Activated T-cell treated with anti-CD3 and anti-CD28 coated beads for 1 hour (primary cell): ENCODE measurements around the gene TULP3.
"Not testable (repeated sequence)": the region's sequence is repeated elsewhere in the genome, so short reads cannot be mapped to it uniquely, and the experiment has no call there.

Experiments
- DNase-seq: peaks from one replicate; pipeline ENCODE4 v3.0.0-alpha.2; 2020; ENCODE audit warnings: low read depth

The TULP3 gene

DNA sequence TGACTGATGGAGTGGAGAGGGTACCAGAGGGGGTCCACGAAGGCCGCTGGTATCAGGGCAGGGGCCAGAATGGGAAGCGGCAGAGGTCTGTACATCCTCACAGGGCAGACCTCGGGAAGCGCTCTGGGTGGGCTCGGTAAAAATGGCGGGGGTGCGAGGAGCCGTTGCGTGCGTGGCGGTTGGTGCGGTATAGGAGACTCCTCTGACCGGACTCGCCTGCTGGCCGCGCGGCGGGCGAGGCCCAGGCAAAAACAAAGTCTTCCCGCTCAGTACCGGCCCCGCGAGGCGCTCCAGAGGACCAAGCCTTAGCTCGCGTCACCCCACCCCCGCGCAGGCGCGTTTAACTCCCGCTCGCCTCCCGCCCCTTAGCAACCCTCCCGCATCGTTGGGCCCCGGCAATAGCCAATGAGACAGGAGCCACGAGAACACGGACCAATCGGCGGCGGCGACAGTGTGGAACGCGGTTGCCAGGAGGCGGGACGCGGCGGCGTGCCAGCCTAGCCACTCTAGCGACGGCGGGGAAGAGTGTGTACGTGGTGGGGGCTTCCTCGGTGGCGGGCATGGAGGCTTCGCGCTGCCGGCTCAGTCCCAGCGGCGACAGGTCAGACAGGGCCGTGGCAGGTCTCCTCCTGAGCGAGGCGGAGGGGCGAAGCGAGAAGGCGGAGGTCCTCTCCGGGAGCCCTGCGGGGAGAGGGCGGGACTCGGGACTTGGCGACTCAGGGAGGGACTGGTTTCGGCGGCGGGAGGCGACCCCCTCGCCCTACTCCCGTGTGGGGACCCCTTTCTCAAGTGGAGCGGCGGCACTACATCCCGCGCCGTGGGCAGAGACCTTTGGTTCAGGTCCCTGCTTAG is at the start of gene TULP3:
TSS of gene TULP3 (plus strand) at position 504 of the 852 bp plus-strand sequence. CDS start at position 561, 57 bp downstream.
- DNase-seq: peak; percentile 97

DNA sequence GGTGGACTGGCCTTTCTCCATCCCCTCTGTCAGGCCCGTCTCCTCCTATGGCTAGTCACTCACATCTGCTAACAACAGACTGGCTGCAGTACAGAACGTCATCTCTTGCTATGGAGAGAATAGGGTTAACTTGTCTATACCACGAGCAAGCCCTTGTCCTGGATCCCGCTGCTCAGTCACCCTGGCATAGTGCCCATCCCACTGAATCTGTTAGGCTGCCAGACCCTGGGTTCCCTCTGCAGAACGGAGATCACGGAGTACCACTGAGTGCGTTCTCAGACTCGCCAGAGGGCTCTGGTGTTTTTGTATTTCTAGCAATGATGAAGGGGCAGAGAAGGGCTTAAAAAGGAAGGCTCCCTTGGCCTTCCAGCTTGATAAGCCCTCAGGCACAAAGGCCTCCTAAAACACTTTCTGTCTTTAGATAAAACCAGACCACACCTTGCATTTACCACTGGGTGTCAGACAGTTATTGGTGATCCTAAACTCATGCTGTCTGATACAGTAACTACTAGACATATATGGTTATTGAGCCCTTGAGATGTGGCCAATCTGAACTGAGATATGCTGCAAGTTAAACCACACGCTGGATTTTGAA is 49.5 kb upstream of the TULP3 start:
- DNase-seq: no peak

GRCh38 chr12:2842948-2843347 is 47.7 kb upstream of the TULP3 start:
- DNase-seq: no peak

DNA sequence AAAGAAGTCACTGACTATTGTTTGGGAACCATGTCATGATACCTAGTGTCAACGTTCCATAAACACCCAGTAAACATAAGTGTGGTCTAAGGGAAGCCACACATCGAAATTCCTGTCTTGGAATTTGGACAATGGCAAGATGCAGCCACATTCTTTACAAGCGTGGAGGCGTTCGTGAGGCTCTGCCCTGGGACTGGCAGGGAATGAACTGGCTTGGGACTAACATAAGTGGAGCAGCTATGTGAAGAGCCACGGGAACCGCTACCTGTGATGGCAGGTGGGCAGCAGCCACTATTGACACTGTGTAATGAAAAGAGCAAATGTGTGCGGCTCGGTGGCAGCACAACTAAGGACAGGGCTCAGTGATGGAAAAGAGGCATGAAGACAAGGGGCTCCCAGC is 45.9 kb upstream of the TULP3 start:
- DNase-seq: no peak

DNA sequence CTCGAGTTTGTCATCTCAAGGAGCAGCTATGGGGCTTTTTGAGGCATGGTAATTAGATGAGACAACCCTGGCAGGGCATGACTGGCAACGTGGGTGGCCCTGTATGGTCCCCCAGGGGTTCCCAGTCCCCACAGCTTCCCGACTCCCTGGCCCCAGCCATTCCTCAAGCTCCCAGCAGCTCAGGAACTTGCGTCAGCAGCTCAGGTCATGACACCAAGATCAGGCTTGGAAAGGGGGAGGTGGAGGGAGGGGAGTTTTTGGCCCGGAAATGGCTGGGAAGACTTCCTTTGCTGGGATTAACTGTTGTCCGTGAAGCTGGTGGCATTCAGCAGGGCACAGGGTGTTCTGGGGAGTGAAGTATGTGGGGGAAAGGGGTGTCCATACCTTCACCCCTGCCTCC is 45.4 kb upstream of the TULP3 start:
- DNase-seq: no peak

- DNase-seq: no peak
Measured at GRCh38 chr12:2851931-2852330, 38.8 kb upstream of the TULP3 start.

GRCh38 chr12:2853626-2854025 is 37.1 kb upstream of the TULP3 start:
- DNase-seq: peak; percentile 31

- DNase-seq: no peak
Measured at GRCh38 chr12:2854669-2855453, 35.8 kb upstream of the TULP3 start.

- no peak for DNase-seq
Measured at GRCh38 chr12:2855546-2855945, 35.1 kb upstream of the TULP3 start.

- DNase-seq: no peak
Measured at GRCh38 chr12:2856051-2856450, 34.6 kb upstream of the TULP3 start.

DNA sequence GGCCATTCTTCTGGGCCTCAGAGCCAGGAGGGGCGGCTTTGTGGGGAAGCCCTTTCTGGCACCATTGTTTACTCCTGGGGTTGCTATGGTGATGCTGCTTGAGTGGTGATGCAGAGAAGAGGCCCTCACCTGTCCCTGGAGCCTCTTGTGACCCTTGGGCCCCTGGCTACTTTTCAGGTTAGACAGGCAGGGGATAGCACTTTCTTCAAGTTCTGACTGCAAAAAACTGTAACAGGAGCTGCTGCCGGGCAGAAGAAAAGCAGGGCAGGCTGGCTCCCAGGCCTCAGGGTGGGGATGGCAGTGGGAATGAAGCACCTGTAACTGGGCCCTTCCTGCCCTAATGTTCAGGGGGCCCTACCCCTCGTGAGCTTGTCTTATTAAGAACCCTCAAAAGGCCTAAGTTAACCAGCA is 33.7 kb upstream of the TULP3 start, which contains the start of gene TEX52:
TSS of gene TEX52 (minus strand) at position 19 of the 411 bp plus-strand sequence. CDS start at position 6, 13 bp downstream.
- DNase-seq: no peak

DNA sequence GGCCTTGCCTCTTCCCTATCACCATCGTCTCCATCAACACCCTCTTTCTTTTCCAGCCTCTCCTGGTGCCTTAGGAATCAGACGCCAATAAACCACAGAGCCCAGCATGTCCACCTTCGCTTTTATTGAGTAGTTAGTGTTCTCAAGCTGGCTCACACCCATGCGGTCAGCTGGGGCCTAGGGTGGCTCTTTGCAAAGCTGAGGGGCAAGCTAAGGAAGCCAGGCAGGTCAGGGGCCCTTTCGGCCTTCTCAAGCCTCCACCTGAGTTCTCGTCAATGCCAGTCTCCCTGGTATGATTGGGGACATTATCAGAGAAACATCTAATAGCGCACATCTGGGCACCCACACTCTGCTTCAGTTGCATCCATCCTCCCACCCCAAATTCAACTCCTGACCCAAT is 33.1 kb upstream of the TULP3 start:
- DNase-seq: no peak

GRCh38 chr12:2858334-2858733 is 32.4 kb upstream of the TULP3 start:
- no peak for DNase-seq

DNA sequence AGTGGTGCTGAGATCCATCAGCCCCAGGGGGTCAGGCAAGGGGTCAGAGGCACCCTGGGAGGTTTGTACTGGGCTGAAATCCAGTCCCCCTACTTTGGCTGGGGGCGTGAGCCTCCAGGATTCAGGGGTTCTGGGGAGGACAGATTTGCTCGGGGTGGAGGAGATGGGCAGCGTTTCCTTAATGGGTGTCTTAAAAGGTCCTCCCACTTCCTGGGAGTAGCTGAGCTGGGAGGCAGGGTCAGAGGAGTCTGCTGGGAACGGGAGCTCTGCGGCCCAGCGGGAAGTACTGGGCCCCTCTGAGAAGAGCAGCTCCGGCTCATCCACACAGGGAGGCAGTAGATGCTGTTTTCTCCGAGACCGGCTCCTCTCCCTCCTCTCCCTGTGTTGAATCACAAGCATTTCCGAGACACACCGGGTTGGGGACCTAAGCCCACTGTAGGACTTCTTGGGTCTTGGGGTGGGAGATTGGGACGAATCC is 31.7 kb upstream of the TULP3 start:
- DNase-seq: no peak

DNA sequence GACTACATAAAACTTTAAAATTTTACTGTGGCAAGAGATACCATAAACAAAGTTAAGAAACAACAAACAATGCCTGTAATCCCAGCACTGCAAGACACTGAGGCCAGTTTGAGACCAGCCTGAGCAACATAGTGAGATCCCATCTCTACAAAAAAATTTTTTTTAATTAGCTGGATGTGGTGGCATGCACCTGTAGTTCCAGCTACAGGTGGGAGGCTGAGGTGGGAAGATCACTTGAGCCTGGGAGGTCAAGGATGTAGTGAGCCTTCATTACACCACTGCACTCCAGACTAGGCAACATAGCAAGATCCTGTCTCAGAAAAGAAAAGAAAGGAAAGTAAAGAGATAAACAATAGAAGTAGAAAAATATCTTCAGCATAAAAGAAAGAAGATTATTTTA is 30.5 kb upstream of the TULP3 start:
- DNase-seq: no peak

GRCh38 chr12:2862876-2863275 is 27.8 kb upstream of the TULP3 start:
- DNase-seq: no peak

GRCh38 chr12:2863402-2863801 is 27.3 kb upstream of the TULP3 start:
- not testable (repeated sequence) for DNase-seq

DNA sequence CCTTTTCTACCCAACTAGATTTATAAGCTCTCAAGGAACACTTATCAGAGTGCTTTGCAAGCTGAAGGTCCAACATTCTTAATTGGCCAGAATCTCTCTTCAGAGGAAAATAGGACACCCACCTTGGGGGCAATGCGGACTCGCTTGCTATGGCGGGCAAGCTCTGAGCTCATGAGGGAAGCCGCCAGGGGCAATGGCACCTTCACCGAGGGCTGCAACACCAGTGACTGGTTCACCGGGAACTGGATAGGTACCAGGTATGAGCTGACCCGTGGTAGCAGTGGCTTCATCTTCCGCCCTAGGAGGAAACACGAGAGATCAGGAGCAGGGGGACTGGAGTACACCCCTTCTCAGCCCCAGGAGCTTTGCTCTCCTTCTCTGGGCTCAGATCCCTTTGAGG is 26.5 kb upstream of the TULP3 start:
- DNase-seq: no peak

DNA sequence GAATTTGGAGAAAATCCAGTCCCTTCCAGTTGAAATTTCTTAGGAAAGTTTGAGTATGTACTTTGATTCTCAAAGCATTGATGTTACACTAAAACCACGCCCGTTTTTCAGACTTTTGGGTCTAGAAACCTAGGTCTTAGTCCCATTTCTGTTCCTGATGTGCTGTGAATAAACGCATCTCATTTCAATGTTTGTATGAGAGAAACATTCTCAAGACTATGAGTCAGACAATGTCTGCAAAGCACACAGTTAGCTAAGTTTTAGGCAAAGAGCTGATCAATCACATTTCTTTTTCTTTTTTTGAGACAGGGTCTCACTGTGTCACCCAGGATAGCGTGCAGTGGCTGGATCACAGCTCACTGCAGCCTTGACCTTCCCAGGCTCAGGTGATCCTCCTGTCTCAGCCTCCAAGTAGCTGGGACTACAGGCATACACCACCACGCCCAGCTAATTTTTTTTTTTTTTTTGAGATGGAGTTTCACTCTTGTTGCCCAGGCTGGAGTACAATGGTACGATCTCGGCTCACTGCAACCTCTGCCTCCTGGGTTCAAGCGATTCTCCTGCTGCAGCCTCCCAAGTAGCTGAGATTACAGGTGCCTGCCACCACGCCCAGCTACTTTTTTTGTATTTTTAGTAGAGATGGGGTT is 21.6 kb upstream of the TULP3 start:
- DNase-seq: not testable (repeated sequence)

GRCh38 chr12:2876431-2877046 is 14.2 kb upstream of the TULP3 start:
- no peak for DNase-seq
